Liver (tissue), 9 donors: ENCODE measurements around the gene IL17RD. TPM values are rescaled to one million over a fixed set of nuclear protein-coding genes. Genes with fewer than 3 reads are reported as not detected.

Experiments used
- DNase-seq: peaks from one replicate; pipeline ENCODE4 v3.0.0-alpha.2; 2017; ENCODE audit warnings: low spot score
- H3K27ac ChIP-seq, 2 donors: one replicate each; pipeline ENCODE4 v1.7.0; 2013; ENCODE audit warnings: inconsistent platforms in 2 of 2, low read length in 2 of 2, control low read depth in 1 of 2, low read depth in 1 of 2, mild to moderate bottlenecking in 1 of 2
- H3K27me3 ChIP-seq, 4 donors: one replicate each; pipeline versions ENCODE4 v1.6.1 to v1.7.0; 2013; ENCODE audit warnings: low read length in 3 of 4, inconsistent platforms in 1 of 4, mild to moderate bottlenecking in 1 of 4, moderate library complexity in 1 of 4; ENCODE audit not compliant: control insufficient read depth in 4 of 4, insufficient read depth in 4 of 4
- H3K36me3 ChIP-seq, 4 donors: one replicate each; pipeline versions ENCODE4 v1.6.1 to v1.7.0; 2013; ENCODE audit warnings: low read length in 3 of 4, mild to moderate bottlenecking in 3 of 4, low read depth in 1 of 4, moderate library complexity in 1 of 4; ENCODE audit not compliant: control insufficient read depth in 4 of 4, insufficient read depth in 3 of 4
- H3K4me1 ChIP-seq, 4 donors: one replicate each; pipeline versions ENCODE4 v1.6.1 to v1.7.0; 2013; ENCODE audit warnings: low read length in 3 of 4, mild to moderate bottlenecking in 3 of 4, moderate library complexity in 1 of 4; ENCODE audit not compliant: control insufficient read depth in 4 of 4, insufficient read depth in 4 of 4
- H3K4me3 ChIP-seq, 3 donors: one replicate each; pipeline versions ENCODE4 v1.6.1 to v1.7.0; 2013; ENCODE audit warnings: low read length in 3 of 3, control low read depth in 1 of 3, low read depth in 1 of 3, mild to moderate bottlenecking in 1 of 3
- H3K9ac ChIP-seq, 2 donors: one replicate each; pipeline ENCODE4 v1.7.0; 2013; ENCODE audit warnings: low read length in 2 of 2, mild to moderate bottlenecking in 2 of 2, moderate library complexity in 2 of 2, control low read depth in 1 of 2, low read depth in 1 of 2
- H3K9me3 ChIP-seq, 4 donors: one replicate each; pipeline versions ENCODE4 v1.6.1 to v1.7.0; 2013; ENCODE audit warnings: low read length in 3 of 4; ENCODE audit not compliant: control insufficient read depth in 4 of 4
- EGR1 ChIP-seq, 2 donors: IDR thresholded peaks; 2 replicates each; pipeline ENCODE4 v1.6.1; 2016 to 2018; ENCODE audit warnings: antibody characterized with exemption in 2 of 2, low read depth in 2 of 2
- FOXA2 ChIP-seq: IDR thresholded peaks from 2 replicates; pipeline ENCODE4 v1.6.1; 2016; ENCODE audit warnings: antibody characterized with exemption
- GABPA ChIP-seq, 2 donors: IDR thresholded peaks in 1 of 2; conservative IDR thresholded peaks in 1 of 2; 2 replicates each; pipeline ENCODE4 v1.6.1; 2016; ENCODE audit warnings: antibody characterized with exemption in 2 of 2, mild to moderate bottlenecking in 1 of 2, moderate library complexity in 1 of 2
- HNF4A ChIP-seq, 2 donors: conservative IDR thresholded peaks; 2 replicates each; pipeline ENCODE4 v1.6.1; 2016; ENCODE audit warnings: antibody characterized with exemption in 2 of 2, mild to moderate bottlenecking in 2 of 2
- NR2F2 ChIP-seq: IDR thresholded peaks from 2 replicates; pipeline ENCODE4 v1.6.1; 2016; ENCODE audit warnings: antibody characterized with exemption
- RAD21 ChIP-seq, 2 donors: IDR thresholded peaks; 2 replicates each; pipeline ENCODE4 v1.6.1; 2016; ENCODE audit warnings: antibody characterized with exemption in 2 of 2, mild to moderate bottlenecking in 2 of 2
- RXRA ChIP-seq, 2 donors: IDR thresholded peaks; 2 replicates each; pipeline ENCODE4 v1.6.1; 2017 to 2018; ENCODE audit warnings: antibody characterized with exemption in 2 of 2, mild to moderate bottlenecking in 1 of 2
- SP1 ChIP-seq: IDR thresholded peaks from 2 replicates; pipeline ENCODE4 v1.6.1; 2018; ENCODE audit warnings: antibody characterized with exemption, mild to moderate bottlenecking
- TAF1 ChIP-seq: conservative IDR thresholded peaks from 2 replicates; pipeline ENCODE4 v1.6.1; 2016; ENCODE audit warnings: antibody characterized with exemption, mild to moderate bottlenecking
- YY1 ChIP-seq: IDR thresholded peaks from 2 replicates; pipeline ENCODE4 v1.6.1; 2016; ENCODE audit warnings: antibody characterized with exemption, mild to moderate bottlenecking
- WGBS: extraction: QIAGEN DNeasy Blood & Tissue Kit; methylation state at CpG from one replicate; pipeline ENCODE4 v1.1.7; 2013; 5-methylcytosine and 5-hydroxymethylcytosine counted together
- polyA plus RNA-seq, 2 donors: library from polyadenylated mRNA; stranded (reverse) in 1 of 2; unstranded in 1 of 2; fragments of 200-250 nt in 1 of 2; fragments of >200 nt in 1 of 2; fragmentation: Nextera tagmentation in 1 of 2; extraction: Ambion mirVana in 1 of 2; gene quantifications; one replicate each; pipeline versions ENCODE4 v1.2.1 to v1.2.3, GENCODE V29; 2013 to 2015
- total RNA-seq, 2 donors: library from RNA; depleted of rRNA; stranded (reverse); fragments of >200 nt; gene quantifications; one replicate each; pipeline ENCODE4 v1.2.3, GENCODE V29; 2014
- TF ChIP-seq, protein P1 (sequence below): IDR thresholded peaks from 2 replicates; pipeline ENCODE4 v1.6.1; 2016; ENCODE audit warnings: antibody characterized with exemption
- TF ChIP-seq, protein P2 (sequence below): fragments of 150-350 bp; IDR thresholded peaks from 2 replicates; pipeline ENCODE4 v1.5.1; 2017; ENCODE audit warnings: improper control_type of control experiment, low read depth, low read length; ENCODE audit not compliant: missing input control
- TF ChIP-seq, protein P3 (sequence below): IDR thresholded peaks from 2 replicates; pipeline ENCODE4 v1.6.1; 2016; ENCODE audit warnings: antibody characterized with exemption
- donor health status: healthy.
- donor health status: healthy.
- donor health status: healthy.
- donor health status: healthy.
- donor health status: healthy.

IL17RD gene
- total and polyA plus RNA-seq, 4 donors, result 0.09 to 0.67 (median 0.32) TPM

DNA sequence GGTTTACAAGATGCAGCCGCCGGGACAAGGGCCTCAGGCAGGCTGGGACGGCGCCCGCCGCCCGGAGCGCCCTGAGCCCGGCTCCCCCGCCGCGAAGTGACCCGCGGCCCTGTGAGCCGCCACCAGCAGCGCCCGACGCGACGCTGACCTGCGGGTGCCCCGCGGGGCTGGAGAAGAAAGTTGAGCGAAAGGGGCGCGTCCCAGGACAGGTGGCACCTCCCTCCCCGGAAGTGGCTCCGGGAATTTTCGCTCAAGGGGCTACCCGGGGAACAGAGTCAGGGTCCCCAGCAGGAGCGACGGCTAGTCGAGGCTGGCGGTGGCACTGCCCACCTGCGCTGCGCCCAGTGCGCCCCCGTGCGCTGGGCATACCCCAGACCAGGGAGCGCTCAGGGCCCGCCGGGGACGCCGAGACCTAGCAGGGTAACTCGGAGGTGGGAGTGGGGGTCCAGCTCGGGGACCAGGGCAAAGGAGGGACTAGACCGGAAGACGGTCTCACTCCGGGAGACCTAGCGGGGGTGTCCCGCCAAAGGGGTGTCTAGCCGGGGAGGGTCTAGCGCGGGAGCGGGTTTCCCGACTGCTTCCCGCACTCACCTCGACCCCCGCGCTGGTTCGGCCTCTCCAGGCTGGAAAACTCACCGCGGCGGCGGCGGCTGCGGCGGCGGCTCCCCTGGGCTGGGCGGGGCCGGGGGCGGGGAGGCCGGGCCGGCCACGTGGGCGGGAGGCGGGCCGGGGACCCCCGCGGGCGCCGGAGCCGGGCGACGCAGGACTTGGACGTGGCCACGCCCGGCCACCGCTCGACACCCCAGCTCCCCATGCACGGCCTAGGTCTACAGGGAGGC lies 86.3 kb downstream of the IL17RD start:
- Histone ChIP-seq H3K36me3 (no peaks in the 10 kb centered on the region), H3K27ac (no peak overlapping the region), H3K4me1 (peaks cover 6 to 16% (median 11%) of the 10 kb centered on the region in 4 donors), H3K27me3 (peaks cover 0 to 10% (median 2%) of the 10 kb centered on the region in 4 donors), H3K4me3 (peak overlapping the region; percentile 14 to 63 (median 40)), H3K9ac (no peak overlapping the region), H3K9me3 (no peaks in the 10 kb centered on the region)
- DNase-seq, result peak; percentile 52
- WGBS, result 1% methylated on average over 91 of the region's 91 CpGs
- TF ChIP-seq EGR1 (IDR thresholded peaks at IDR 0.05; ENCODE audit: low read depth in 2 of 2) (no peak), NR2F2 (no peak), TAF1 (no peak)

DNA sequence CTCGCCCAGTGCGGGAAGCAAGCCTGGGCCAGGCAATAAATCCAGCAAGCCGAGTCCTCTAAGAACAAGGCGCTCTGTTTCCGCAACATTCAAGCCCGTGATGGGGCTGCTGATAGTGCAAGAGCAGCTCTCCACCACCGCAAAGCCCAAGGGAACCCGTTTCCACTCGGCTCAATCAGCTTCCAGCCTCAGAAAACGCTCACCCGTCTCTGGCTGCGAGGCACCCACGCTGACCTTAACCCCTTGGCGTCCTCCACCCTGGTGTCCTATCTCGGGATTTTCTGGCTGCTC lies 86.9 kb downstream of the IL17RD start:
- no peak overlapping the region for H3K27ac ChIP-seq
- peaks cover 6 to 16% (median 11%) of the 10 kb centered on the region in 4 donors for H3K4me1 ChIP-seq
- 6% methylated on average over 15 of the region's 15 CpGs for WGBS
- peak overlapping the region in 2 of 3 donors; percentile 38 to 63 for H3K4me3 ChIP-seq
- no peaks in the 10 kb centered on the region for H3K9me3 ChIP-seq
- TF ChIP-seq NR2F2 (no peak), FOXA2 (no peak), GABPA (IDR thresholded peaks at IDR 0.05 in 1 of 2, conservative IDR thresholded peaks at IDR 0.05 in 1 of 2) (no peak), TAF1 (no peak)
- no peaks in the 10 kb centered on the region for H3K36me3 ChIP-seq
- peaks cover 0 to 10% (median 2%) of the 10 kb centered on the region in 4 donors for H3K27me3 ChIP-seq
- H3K9ac ChIP-seq, result no peak overlapping the region
- peak; percentile 37 for DNase-seq

DNA sequence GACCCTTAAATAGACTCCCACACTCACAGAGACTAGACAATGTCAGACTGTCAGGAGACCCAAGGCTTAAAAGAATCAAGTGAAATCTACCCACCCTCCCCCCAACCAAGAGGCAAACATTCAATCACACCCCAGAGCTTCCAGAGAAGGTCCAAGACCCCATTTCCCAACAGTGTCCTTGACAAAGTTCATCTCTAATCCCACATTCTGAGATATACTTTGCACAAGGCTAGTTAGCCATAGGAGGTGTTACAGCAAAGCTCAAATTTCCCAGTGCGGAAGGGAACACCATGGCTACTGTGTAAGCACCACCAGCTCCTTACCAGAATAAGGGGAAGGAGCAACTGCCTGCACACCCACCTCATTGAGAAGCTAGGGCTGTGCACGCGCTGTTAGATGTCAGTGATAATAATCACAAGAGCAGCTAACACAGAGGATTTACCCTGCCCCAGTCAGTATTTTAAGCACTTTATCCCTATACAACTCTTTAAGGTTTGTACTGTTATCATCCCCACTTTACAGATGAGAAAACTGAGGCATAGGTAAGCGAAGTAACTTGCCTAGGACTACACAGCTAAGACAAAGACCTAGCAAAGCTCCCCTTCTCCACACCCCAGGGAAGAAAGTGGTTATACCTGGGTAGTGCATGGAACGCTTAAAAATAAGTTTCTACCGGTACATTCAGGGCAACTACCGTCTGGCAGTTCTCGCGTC lies 87.4 kb downstream of the IL17RD start:
- no peak overlapping the region for H3K9ac ChIP-seq
- H3K4me3 ChIP-seq, result peak overlapping the region in 1 of 3 donors; percentile 63
- WGBS, result 47% methylated on average over 9 of the region's 9 CpGs
- no peaks in the 10 kb centered on the region for H3K9me3 ChIP-seq
- TF ChIP-seq, protein P1, sequence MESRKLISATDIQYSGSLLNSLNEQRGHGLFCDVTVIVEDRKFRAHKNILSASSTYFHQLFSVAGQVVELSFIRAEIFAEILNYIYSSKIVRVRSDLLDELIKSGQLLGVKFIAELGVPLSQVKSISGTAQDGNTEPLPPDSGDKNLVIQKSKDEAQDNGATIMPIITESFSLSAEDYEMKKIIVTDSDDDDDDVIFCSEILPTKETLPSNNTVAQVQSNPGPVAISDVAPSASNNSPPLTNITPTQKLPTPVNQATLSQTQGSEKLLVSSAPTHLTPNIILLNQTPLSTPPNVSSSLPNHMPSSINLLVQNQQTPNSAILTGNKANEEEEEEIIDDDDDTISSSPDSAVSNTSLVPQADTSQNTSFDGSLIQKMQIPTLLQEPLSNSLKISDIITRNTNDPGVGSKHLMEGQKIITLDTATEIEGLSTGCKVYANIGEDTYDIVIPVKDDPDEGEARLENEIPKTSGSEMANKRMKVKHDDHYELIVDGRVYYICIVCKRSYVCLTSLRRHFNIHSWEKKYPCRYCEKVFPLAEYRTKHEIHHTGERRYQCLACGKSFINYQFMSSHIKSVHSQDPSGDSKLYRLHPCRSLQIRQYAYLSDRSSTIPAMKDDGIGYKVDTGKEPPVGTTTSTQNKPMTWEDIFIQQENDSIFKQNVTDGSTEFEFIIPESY, result no peak
- TF ChIP-seq NR2F2, result no peak
- TF ChIP-seq, protein P2, sequence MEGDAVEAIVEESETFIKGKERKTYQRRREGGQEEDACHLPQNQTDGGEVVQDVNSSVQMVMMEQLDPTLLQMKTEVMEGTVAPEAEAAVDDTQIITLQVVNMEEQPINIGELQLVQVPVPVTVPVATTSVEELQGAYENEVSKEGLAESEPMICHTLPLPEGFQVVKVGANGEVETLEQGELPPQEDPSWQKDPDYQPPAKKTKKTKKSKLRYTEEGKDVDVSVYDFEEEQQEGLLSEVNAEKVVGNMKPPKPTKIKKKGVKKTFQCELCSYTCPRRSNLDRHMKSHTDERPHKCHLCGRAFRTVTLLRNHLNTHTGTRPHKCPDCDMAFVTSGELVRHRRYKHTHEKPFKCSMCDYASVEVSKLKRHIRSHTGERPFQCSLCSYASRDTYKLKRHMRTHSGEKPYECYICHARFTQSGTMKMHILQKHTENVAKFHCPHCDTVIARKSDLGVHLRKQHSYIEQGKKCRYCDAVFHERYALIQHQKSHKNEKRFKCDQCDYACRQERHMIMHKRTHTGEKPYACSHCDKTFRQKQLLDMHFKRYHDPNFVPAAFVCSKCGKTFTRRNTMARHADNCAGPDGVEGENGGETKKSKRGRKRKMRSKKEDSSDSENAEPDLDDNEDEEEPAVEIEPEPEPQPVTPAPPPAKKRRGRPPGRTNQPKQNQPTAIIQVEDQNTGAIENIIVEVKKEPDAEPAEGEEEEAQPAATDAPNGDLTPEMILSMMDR, result no peak
- no peak for TF ChIP-seq YY1
- no peak for TF ChIP-seq FOXA2
- TF ChIP-seq SP1, result no peak
- TF ChIP-seq, protein P3, sequence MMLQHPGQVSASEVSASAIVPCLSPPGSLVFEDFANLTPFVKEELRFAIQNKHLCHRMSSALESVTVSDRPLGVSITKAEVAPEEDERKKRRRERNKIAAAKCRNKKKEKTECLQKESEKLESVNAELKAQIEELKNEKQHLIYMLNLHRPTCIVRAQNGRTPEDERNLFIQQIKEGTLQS, result no peak
- no peak for TF ChIP-seq RAD21 (IDR thresholded peaks at IDR 0.05)
- no peak for TF ChIP-seq EGR1 (IDR thresholded peaks at IDR 0.05; ENCODE audit: low read depth in 2 of 2)
- no peak for TF ChIP-seq RXRA (IDR thresholded peaks at IDR 0.05)
- no peak for TF ChIP-seq HNF4A (conservative IDR thresholded peaks at IDR 0.05)
- H3K27ac ChIP-seq, result no peak overlapping the region
- no peak for DNase-seq
- H3K36me3 ChIP-seq, result no peaks in the 10 kb centered on the region
- peaks cover 6 to 16% (median 11%) of the 10 kb centered on the region in 4 donors for H3K4me1 ChIP-seq
- H3K27me3 ChIP-seq, result peaks cover 0 to 10% (median 2%) of the 10 kb centered on the region in 4 donors
